Superior temporal gyrus (tissue), 1 donor: ENCODE data around the gene PCNX2.
"Not testable (repeated sequence)": the region's sequence is repeated elsewhere in the genome, so short reads cannot be mapped to it uniquely, and the experiment has no call there.

Experiments used
- DNase-seq: peaks from one replicate; pipeline ENCODE4 v3.0.0-alpha.2; 2016; ENCODE audit errors: extremely low spot score

The PCNX2 gene

GRCh38 chr1:233019083-233019482 lies 276.4 kb downstream of the PCNX2 start:
- DNase-seq: no peak

- DNase-seq: no peak
Observed at GRCh38 chr1:233016798-233017197, 278.7 kb downstream of the PCNX2 start.

GRCh38 chr1:233015965-233016364 lies 279.6 kb downstream of the PCNX2 start:
- DNase-seq: no peak

- no peak for DNase-seq
Observed at GRCh38 chr1:233012021-233012420, 283.5 kb downstream of the PCNX2 start.

- no peak for DNase-seq
Observed at GRCh38 chr1:233010146-233010545, 285.4 kb downstream of the PCNX2 start.

GRCh38 chr1:233006541-233006973 lies 289.0 kb downstream of the PCNX2 start:
- no peak for DNase-seq

- peak; percentile 35 for DNase-seq
Observed at GRCh38 chr1:233006108-233006507, 289.4 kb downstream of the PCNX2 start.

GRCh38 chr1:233005703-233006102 lies 289.8 kb downstream of the PCNX2 start:
- no peak for DNase-seq

GRCh38 chr1:233005156-233005555 lies 290.4 kb downstream of the PCNX2 start:
- no peak for DNase-seq

- DNase-seq: no peak
Observed at GRCh38 chr1:233004451-233004850, 291.1 kb downstream of the PCNX2 start.

- not testable (repeated sequence) for DNase-seq
Observed at GRCh38 chr1:233003638-233004037, 291.9 kb downstream of the PCNX2 start.

- DNase-seq: no peak
Observed at GRCh38 chr1:232999956-233000625, 295.4 kb downstream of the PCNX2 start.

- no peak for DNase-seq
Observed at GRCh38 chr1:232998646-232999045, 296.9 kb downstream of the PCNX2 start.

- no peak for DNase-seq
Observed at GRCh38 chr1:232998138-232998537, 297.4 kb downstream of the PCNX2 start.

- no peak for DNase-seq
Observed at GRCh38 chr1:232996143-232996542, 299.4 kb downstream of the PCNX2 start.

GRCh38 chr1:232995189-232995588 lies 300.3 kb downstream of the PCNX2 start:
- DNase-seq: no peak

GRCh38 chr1:232993555-232993954 lies 302.0 kb downstream of the PCNX2 start:
- DNase-seq: no peak

GRCh38 chr1:232992227-232992626 lies 303.3 kb downstream of the PCNX2 start:
- DNase-seq: no peak

GRCh38 chr1:232991238-232991637 lies 304.3 kb downstream of the PCNX2 start:
- DNase-seq: no peak

GRCh38 chr1:232990176-232991128 lies 305.1 kb downstream of the PCNX2 start:
- DNase-seq: no peak

- no peak for DNase-seq
Observed at GRCh38 chr1:232988572-232989040, 306.9 kb downstream of the PCNX2 start.

GRCh38 chr1:232987774-232988140 lies 307.8 kb downstream of the PCNX2 start:
- no peak for DNase-seq
